Colon (tissue), 2 donors: ENCODE results near the gene PLXDC2.
"Not testable (repeated sequence)": the region's sequence is repeated elsewhere in the genome, so short reads cannot be mapped to it uniquely, and the experiment has no call there.

ENCODE experiments used
- FAIRE-seq: peaks from 2 replicates; lab custom pipeline; 2012; peaks lifted over from hg19 to GRCh38; lab: Jason Lieb, UNC
- donor health status: control.
- donor health status: control.

PLXDC2 gene

DNA sequence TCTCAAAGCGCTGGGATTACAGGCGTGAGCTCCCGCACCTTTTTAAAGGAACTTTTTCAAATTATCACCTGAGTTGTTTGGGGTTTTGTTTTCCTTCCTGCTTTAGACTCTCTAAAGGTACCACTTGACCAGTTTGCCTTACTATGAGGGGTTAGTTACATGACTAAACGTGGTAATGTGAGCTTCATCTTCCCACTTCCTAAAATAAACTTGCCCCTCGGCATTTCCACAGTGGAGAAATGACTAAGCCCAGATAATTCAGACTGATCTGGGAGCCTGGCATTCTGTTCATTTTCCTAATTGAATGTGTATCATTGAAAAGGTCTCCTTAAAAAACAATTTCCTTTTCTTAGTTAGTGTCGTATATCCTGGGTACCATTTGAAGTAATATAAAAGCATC lies 163.4 kb downstream of the PLXDC2 start:
- no peak for FAIRE-seq

DNA sequence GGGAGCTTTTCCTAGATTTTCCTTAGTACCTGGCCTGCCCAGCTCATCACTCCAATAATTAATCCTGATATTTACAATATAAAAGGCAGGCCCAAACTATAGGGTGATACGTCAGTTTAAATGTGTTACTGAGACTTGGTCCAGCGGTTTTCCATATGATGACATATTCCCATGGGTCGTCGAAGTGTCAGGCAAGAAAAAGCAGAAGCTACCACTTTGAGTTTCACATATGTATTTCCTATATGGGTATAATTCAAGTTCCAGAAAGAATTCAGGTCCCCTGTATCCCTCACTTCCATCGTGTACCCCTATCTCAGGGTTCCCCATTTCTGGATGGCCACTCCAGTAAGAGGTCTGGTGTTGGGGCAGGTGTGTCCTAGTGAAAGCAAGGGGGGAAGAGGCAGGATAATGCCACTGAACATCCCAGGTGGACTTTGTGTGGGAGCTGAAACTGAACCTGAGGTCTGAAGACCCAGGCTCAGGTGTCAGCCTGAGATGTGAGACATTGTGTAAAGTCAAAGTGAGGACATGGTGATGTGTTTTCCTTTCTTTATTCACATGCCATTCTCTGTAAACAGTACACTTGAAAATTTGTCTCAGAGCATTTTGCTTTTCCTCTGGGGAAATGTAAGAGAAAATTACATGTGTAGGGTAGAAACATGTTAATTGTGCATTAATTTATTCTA lies 167.8 kb downstream of the PLXDC2 start:
- FAIRE-seq: no peak

DNA sequence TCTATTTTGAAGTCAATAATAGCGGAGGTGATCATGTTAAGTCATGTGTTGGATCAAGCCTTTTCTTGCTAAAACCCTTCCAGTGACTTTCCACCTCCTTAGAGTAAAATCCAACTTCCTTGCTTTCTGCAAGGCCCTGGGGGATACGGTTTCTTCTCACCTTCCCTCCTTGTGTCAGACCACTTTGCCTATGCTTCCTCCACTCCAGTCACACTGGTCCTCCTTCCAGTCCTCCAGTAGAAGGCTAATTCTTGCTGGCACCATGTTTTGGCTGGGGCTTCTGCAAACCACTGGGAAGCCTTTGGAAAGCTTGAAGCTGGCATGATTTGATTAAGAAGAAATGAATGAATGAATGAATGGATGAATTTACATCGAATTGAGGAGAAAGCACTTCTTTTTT lies 169.5 kb downstream of the PLXDC2 start:
- no peak for FAIRE-seq

DNA sequence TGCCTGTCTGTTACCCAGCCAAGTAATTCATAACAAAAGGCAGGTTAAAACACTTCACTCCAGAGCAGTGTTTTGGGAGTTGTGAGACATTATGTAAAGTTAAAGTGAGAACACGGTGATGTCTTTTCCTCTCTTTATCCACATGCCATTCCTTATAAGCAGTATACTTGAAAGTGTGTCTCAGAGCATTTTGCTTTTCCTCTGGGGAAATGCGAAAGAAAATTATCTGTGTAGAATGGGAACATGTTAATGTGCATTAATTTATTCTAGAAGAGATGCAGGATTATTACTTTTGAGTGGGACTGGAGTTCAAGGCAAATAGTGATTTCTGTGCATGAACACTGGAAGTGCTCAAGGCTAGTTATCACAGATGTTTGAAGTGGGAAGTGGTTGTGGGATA lies 170.4 kb downstream of the PLXDC2 start:
- FAIRE-seq: no peak

DNA sequence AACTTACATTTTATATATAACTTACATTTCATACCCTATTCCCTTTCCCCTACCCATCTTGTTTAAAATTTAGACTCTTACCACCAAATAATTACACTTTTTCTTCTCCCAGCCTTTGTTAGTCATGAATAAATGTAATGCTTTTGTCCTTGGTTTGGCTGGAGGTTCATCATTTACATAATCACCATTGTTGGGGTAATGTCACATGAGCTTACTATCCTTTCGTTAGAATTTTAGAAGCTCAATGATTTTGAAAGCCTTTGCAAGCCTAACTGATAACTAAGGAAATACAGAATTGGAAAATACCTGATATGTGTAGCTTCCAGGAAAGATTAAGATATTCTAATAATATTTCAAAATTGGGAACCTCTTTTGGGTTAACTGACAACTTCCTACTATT lies 171.7 kb downstream of the PLXDC2 start:
- no peak for FAIRE-seq

DNA sequence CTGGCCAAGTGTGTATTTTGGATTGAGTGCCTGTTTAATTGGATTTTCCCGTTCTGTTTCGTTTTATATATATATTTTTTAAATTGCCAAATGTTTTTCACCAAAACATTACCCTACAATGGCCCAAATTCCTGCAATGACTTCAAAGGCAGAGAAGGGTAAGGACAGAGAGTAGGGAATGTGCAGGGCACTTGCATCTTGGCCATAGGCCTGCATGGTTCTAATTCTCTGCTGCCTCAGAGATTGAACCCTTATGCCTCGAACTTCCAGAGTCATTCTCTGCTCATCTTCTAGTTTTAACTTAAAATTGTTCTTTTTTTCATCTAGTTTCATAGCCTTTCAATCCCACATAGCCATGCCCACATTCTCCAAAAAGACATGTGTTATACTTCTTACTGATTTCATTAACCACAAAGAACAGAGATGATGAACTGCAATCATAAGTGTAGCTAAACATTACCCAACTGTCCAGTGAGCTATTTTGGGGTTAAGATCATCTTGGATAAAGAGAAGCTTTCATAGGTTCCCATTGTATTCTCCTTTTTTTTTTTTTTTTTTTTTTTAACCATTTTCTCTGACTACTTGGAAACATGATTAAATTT lies 177.6 kb downstream of the PLXDC2 start:
- FAIRE-seq: no peak

DNA sequence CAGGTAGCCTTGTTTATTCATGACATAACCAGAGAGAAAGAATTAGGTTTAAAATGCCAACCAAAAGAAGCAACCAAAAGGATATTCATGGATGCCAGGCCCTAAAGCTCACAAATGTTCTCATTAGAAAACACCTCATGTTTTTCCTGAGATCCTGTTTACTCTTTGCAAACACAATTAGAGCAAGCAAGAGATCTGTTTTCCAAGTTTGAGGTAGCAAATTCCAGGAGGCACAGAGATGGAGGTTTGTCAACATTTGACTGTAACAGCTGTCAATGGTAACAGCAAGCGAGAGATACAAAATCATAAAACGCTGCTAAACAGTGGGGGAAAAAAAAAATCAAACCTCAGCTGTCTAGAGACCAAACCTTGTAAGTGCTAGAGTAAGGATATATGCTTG lies 182.2 kb downstream of the PLXDC2 start:
- no peak for FAIRE-seq

DNA sequence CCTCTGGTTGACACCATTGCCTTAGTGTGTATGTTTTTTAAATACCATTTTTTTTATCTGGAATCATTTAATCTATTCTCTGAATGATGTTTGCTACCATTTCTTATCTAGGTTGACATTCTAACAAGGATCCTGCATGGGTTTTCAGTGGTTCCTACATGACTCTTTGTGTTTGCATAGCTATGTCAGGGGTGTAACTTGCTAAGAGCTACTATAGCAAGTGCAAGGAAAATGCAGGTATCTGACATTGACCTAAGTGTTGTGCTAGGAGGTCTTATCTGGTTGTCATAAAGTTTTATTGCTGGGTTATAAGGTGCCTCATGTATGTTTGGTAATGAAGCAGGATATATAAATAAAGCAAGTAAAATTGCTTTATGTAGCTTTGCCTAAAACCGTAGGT lies 183.2 kb downstream of the PLXDC2 start:
- peak; percentile 33 for FAIRE-seq

DNA sequence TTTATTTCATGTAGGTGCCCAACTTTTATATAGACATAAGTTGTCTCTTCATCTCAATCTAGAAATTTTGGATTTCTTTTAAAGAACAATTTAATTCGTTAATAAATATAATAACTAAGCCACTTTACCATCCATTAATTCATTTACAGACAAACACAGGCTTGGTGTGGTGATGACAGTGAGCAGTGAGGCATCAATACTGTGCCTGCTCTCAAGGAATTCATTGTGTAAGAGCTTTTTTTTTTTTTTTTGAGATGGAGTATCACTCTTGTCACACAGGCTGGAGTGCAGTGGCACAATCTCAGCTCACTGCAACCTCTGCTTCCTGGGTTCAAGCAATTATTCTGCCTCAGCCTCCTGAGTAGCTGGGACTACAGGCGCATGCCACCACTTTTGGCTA lies 185.8 kb downstream of the PLXDC2 start:
- FAIRE-seq: not testable (repeated sequence)

DNA sequence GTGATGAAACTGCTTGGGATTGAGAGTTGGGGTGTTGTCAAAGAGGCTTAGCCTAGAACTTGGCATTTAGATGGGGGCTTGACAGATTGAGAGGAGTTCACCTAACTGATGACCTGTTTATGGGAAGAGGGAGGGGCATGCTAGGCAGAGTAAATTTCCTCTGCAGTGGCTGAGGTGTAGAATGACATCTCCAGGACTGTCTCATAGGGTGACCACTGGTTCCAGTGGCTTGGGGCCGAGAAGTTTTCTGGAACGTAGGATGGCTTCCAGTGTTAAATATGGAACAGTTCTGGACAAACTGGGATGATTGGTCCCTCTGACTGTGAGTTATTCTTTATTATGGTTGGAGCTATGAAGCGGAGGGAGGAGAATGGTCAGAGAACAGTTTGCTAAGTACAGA lies 186.4 kb downstream of the PLXDC2 start:
- no peak for FAIRE-seq

DNA sequence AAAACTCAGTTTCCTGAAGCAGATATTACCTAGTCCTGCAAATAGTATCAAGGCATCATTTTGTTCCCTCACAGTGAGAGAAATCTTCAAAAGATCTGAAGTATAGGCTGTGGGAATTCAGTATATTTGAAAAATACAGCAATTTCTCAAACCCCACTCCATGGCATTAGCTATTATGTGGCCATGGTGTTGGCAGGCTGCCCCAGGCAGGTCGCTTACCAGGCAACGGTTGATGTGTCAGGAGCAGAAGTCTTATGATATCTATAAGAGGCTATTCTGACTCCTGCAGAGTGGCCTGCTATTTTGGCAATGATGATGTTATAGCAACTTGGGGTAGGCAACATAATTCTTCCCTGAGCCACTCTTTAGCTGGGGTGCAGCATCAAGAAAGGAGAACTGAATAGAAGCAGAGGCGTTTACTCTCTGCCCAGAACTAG lies 187.9 kb downstream of the PLXDC2 start:
- no peak for FAIRE-seq

DNA sequence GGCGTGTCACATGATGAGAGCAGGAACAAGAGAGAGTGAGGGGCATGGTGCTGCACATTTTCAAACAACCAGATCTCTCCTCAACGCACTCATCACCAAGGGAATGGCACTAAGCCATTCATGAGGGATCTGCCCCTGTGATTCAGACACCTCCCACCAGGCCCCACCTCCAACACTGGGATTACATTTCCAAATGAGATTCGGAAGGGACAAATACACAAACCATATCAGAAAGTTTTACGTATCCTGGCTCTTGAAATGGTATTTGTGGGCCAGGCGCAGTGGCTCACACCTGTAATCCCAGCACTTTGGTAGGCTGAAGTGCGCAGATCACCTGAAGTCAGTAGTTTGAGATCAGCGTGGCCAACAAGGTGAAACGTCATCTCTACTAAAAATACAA lies 189.4 kb downstream of the PLXDC2 start:
- no peak for FAIRE-seq

DNA sequence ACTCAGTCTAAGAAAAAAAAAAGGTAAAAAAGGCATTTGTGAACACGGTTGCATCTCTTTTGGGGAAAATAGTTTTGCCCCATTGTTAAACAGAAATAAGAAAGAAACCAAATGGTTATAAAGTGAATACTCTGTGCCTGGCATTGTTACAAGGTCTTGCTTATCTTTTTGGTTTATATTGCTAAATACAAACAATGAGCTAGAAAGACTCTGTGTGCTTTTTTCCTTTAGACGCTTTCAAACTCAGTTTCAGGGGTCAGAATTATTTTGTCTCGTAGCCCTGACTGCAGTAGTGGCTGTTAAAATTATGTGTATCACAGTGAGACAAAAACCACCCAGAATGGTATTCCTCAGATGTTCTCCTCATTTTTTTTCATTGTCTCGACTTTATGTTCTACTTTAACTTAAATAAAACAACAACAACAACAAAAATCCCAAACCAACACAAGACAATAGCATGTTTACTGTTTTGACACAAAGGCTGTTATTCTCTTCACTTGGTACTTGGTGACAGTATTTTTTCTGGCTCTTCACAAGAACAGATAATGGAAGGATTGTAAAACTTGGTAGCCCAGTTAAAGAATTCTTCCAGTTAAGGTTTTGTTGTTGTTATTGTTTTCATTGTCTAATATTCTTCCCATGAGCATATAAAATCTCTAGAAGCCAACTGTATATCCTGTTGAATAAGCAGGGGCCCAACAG lies 190.1 kb downstream of the PLXDC2 start:
- no peak for FAIRE-seq

DNA sequence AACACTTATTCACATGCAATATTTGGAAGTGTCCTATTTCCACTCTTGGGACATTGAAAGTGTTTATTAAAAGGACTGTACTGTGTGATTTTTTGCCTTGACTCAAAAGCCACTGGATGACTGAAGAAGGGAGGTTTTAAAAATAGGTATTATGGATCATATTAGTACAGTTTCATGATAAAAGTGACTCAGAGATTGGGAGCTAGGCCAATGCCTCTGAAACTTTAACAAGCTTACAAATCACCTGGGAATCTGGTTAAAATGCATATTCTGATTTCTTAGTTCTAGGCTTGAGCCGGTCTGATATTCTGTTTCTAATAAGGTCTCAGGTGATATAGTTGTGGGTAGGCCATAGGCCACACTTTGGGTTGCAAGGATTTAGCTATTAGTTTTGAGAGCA lies 191.2 kb downstream of the PLXDC2 start:
- no peak for FAIRE-seq

DNA sequence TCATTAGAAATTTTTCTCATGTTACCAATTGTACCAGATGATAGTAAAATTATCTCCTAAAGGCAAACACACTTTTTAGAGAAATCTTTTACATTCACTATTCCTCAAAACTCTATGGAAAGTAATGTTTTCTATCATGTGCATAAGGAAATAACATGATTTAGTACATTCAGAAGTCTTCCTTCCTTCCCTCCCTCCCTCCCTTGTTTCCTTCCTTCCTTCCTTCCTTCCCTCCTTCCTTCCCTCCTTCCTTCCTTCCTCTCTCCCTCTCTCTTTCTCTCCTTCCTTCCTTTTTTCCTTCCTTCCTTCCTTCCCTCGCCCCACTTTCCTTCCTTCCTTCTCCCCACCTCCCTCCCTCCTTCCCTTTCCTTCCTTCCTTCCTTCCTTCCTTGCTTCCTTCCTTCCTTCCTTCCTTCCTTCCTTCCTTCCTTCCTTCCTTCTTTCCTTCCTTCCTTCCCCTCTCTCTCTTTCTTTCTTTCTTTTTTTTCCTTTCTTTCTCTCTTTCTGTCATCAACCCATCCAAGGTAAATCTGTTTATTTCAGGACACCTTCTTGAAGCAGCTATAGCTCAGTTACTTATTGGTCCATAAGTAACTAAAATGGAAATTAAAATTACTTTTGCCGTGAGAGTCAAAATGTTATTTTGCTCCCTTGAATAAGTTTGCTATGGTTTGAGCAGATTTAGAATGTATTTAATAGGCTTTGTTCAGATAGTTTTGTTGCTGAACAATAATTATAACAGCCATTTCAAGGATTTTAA lies 197.9 kb downstream of the PLXDC2 start:
- FAIRE-seq: no peak

DNA sequence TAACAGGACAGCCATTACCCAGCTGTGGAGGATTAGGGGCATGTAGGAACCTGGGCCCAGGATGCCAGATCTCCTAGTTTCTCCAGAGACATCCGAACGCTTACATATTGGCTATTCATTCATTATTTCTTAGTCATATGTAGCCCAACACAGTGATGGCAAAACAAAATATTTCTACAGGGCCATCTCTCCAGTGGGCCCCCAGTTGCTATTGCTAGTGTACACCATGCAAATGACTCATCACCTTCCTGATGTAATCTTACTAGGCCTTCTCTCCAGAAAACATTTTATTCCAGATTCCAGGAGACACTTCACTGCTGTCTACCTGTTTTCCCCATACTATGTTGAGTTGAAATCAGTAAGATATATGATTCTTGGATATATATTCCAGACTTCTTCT lies 201.7 kb downstream of the PLXDC2 start:
- FAIRE-seq: no peak

DNA sequence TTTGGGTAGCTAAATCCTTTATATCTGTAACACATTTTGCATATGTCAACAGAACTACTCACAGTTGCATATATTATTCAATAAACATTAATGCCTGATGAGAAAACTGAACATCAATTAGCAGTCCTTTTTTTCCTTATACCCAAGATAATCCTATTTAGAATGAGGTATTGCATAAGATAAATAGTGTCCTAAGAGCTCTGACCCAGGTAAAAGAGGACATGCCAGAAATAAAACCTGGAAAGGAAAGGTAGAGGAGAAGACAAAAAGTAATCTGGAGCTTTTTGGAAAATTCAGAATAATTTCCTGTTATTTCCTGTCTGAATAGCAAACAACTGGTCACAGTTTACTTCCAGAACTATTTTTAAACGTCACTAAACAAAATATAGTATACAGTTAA lies 204.4 kb downstream of the PLXDC2 start:
- no peak for FAIRE-seq

DNA sequence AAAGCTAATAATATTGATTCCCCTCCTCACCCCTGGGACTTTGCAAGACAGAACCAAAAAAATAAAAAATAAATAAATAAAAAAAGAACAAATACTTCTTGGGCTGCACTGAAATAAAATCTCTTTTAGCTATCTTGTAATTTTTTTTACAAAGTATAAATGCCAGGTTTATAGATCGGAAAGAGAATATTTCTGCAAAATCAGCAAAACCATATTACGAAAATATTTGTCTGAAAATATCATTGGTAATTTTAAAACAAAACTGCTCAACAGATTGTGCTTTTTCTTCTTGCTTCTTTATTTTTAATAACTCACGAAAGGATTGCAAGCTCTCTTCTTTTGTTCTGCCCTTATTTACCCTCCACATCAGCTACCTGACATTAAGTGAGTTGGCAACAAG lies 213.3 kb downstream of the PLXDC2 start:
- no peak for FAIRE-seq

DNA sequence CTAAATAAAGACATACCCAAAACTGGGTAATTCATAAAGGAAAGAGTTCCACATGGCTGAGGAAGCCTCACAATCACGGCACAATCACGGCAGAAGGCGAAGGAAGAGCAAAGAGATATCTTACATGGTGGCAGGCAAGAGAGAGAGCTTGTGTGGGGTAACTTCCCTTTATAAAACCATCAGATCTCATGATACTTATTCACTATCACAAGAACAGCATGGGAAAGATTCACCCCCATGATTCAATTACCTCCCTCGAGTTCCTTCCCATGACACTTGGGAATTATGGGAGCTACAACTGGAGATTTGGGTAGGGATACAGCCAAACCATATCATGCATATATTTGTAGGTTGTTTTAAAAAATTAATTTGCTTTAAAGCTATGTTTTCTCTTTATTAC lies 217.2 kb downstream of the PLXDC2 start:
- FAIRE-seq: no peak

DNA sequence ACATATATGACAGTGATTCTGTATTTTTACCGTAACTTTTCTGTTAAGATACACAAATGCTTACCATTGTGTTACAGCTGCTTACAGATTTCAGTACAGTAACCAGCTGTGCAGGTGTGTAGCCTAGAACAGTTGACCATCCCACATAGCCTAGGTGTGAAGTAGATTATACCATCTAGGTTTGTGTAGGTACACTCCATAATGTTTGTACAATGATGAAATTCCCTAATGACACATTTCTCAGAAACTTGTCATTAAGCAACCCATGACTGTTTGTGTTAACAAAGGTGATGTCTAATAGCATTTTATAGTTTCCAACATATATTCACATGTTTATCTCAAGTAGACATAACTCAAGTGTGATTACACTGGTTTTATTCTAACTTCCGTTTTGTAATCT lies 218.5 kb downstream of the PLXDC2 start:
- no peak for FAIRE-seq

DNA sequence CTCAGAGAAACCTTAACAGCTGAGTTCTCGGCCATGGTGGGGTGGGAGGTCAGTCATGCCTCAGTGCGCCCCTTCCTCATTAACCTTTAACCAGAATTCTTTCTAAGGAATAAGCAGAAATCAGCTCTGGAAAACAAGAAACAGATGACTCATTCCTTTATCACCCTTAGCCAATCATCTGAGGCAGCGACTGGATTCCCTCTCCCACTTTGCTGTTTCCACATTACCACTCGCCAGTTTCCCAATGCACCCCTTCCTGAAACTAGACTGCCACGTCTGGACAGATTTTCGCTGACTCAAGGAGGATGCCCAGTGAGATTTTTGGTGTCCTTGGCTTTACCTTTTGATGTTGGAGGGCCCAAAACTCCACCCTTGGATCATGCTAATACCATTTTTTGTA lies 223.8 kb downstream of the PLXDC2 start:
- FAIRE-seq: no peak

DNA sequence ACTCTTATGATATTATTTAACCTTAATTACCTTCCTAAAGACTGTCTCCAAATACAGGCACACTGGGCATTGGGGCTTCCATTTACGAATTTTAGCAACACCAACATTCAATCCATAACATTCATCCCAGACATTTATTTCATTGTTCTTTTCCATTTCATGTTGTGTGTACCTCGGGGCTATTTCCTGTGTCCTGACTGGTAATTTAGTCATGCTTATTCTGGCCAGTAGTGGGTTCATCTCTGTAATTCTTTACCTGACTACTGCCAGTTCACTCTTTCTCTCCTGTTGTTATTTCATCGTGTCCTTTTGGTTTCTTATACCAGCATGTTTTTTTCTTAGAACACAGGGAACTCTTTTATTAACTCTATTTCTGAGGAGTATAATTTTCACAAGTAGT lies 225.7 kb downstream of the PLXDC2 start:
- no peak for FAIRE-seq

DNA sequence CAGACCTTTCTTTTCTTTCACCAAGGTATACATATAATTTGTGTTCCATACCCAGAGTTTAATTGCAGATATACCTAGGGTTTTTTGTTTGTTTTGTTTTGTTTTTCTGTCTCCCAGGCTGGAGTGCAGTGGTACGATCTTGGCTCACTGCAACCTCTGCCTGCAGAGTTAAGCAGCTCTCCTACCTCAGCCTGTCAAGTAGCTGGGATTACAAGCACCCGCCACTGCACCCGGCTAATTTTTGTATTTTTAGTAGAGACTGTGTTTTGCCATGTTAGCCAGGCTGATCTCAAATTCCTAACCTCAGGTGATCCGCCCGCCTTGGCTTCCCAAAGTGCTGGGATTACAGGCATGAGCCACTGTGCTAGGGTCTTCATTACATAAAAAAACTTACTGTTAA lies 228.9 kb downstream of the PLXDC2 start:
- FAIRE-seq: not testable (repeated sequence)
